GM18517 (cell line): Measurements from ENCODE around the gene WDR31.
"Not testable (repeated sequence)": the region's sequence is repeated elsewhere in the genome, so short reads cannot be mapped to it uniquely, and the experiment has no call there.

ENCODE experiments used
- ATAC-seq: cut with Tn5 transposase; IDR thresholded peaks from one replicate; pipeline ENCODE4 v1.9.1; 2021; ENCODE audit warnings: mild to moderate bottlenecking, moderate library complexity; ENCODE audit not compliant: unreplicated experiment

WDR31 gene

DNA sequence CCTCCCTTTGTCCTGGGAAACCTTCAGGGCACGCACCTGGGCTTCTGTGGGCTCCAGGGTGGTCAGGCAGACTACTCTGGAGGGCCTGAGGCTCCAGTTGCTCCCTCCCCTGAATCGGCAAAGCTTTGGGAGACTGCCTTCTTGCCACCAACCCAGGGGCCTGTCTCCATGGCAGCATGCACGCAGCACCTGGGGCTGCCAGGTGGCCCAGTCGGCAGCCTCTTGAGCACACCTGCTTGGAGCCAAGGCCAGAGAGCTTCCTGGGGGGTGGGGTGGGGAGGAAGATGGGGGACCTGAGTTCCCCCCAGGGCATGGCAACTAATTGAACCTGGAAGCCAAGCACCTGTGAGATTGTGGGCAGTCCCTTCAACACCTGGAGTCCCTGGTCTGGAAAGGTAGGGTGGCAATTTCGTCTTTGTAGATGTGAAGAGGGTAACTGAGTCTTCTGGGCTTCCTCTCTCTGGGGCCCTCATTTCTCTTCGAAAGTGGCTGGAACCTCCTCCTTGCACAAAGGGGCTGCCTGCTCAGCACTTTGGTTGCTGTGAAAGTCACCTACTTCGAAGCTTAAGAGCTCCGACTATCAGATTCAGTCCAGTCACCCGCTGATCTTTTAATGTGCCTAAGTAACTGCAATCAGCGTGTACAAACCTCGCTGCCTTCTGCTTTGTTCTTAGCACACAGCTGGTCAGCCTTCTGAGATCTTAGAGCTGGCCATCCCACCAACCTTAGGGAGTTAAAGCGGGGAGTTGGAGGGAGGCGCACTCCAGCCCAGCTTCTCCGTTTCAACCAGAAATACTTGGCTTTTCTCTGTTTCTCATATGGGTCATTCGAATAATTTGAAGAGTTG is 40.9 kb downstream of the WDR31 start:
- no peak for ATAC-seq

DNA sequence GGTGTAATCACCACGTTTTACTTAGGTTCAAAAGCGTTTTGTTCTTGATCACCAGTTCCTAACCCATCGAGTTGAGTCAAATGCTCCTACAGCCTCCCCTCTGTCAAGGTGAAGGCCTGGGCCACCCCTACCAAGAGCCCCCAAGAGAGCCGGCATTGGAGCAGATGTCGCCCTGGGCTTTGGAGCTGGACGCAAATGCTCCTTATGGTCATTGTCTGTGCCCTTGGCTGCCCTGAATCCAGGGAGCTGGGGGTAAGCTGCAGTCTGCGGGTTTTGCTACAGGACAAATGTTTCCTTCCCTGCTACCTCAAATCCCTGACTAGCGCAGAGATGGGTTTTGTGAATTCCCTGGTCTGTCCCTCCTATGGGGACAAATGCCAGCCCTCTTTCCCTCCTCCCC is 41.8 kb downstream of the WDR31 start:
- ATAC-seq = no peak

DNA sequence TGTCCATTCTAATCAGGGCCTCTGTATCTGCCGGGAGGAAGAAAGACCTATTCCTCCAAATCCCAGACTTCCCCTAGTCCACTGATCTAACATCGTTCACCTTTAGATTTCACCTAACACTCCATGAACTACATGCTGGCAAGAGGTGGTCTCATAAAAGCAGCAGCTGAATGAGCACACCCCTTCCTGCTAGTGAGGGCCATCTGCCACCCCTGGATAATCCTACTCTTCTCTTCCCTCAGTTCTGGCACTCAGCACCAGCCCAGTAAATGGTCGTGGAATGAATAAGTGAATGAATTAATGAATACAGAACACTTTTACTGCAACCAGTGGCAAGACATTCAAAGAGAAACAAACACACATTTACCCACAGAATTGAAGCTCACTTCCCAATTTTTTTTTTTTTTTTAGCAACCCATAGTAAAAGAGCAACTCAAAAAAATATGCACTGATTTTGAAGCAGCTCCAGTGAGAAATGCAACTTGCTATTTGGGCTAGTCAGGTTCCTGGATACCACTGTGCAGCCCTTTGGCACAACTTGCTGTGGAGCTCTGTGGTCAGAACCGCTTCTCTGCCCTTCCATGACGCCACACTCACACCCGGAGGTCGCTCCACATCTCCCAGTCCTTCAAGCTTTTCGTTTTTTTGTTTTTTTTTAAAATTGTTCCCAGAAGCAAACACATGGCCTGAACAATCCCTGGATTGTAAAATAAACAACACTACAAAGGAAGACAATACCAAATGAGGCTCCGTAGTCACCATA is 43.1 kb downstream of the WDR31 start:
- no peak for ATAC-seq

DNA sequence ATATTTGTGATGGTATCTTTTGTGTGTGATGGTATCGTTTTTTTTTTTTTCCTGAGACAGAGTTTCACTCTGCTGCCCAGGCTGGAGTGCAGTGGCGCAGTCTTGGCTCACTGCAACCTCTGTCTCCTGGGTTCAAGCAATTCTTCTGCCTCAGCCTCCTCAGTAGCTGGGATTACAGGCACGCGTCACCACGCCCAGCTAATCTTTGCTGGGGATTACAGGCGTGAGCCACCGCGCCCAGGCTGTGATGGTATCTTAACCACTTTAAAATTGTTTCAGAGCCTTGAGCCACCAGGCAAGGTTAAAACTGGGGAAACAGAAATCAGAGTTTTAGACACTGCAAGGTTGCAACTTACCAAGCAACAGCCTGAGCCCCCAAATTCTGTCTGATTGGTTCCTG is 43.8 kb downstream of the WDR31 start:
- ATAC-seq = not testable (repeated sequence)

DNA sequence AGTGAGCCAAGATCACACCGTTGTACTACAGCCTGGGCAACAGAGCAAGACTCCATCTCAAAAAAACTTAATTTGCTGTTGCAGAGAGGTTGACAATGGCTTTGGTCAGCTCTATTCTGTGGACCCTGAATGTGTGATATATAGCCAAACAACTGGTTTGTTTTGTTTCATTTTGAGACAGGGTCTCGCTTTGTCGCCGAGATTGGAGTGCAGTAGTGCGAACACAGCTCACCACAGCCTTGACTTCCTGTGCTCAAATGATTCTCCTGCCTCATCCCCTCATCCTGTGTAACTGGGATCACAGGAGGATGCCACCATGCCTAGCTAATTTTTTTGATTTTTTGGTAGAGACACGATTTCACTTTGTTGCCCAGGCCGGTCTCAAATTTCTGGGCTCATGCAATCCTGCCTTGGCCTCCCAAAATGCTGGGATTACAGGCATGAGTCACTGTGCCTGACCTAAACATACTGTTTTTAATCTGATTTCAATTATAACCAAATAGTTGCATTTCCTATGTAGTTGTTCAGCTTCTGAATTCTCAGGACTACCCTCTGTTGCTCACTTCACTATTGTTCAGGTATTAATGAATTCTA is 46.7 kb downstream of the WDR31 start:
- ATAC-seq = no peak

DNA sequence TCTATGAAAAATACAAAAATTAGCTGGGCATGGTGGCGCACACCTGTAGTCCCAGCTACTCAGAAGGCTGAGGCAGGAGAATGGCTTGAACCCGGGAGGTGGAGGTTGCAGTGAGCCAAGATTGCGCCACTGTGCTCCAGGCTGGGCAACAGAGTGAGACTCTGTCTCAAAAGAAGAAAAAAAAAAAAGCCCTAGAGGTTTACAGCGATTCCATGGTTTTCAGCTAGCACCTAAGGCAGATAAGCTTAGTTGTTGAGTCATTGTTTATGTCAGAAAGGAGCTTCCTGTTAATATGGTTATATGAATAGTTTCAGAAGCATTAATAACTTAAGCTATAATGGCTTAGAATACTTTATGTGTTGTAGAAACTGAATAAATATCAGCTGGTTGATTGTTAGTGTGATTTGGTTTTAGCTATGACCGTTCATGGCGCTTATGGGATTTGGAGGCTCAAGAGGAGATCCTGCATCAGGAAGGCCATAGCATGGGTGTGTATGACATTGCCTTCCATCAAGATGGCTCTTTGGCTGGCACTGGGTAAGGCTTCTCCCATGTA is 49.9 kb downstream of the WDR31 start:
- no peak for ATAC-seq

DNA sequence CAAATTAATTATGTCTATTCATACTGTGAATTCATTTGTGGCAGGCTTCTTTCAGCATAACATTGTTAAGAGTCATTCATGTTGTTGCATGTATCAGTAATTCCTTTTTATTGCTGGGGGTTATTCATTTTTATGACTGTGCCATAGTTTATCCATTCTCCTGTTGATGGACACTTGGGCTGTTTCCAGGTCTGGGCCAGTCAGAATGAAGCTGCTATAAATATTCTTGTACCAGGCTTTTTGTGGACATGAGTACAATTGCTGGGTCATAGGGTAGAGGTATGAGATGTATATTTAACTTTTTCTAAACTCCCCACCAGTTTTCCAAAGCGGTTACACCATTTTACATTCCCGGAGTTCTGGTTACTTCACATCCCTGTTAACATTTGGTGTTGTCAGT is 51.0 kb downstream of the WDR31 start:
- no peak for ATAC-seq

DNA sequence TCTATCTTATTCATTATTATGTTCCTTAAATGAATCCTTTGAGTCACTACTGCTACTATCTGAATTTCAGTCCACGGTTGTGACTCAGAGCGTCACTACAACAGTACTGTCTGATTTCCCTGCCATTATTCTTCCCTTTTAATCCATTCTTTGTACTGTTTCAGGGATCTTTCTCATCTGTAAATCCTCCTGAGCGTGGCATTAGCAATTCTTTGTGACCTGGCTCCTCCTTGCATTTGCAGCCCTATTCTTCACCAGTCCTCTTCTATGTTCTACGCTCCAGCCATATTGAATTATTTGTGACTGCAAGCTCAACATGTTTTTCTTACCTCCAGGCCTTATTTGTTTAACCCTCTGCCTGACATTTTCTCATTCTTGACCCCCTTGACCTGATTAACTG is 58.7 kb downstream of the WDR31 start:
- no peak for ATAC-seq

DNA sequence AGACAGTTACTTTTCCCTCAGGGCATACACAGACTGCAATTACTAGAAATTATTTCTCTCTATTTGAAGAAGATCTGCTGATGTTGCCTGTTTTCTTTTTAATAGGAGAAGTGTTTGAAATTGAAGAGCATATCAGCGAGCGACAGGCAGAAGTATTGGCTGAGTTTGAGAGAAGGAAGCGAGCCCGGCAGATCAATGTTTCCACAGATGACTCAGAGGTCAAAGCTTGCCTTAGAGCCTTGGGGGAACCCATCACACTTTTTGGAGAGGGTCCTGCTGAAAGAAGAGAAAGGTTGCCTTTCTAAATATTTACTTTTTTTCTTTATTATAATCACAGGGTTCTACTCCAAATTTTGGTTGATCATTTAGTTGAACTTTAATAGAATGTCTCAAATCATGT is 61.2 kb downstream of the WDR31 start:
- ATAC-seq = no peak

DNA sequence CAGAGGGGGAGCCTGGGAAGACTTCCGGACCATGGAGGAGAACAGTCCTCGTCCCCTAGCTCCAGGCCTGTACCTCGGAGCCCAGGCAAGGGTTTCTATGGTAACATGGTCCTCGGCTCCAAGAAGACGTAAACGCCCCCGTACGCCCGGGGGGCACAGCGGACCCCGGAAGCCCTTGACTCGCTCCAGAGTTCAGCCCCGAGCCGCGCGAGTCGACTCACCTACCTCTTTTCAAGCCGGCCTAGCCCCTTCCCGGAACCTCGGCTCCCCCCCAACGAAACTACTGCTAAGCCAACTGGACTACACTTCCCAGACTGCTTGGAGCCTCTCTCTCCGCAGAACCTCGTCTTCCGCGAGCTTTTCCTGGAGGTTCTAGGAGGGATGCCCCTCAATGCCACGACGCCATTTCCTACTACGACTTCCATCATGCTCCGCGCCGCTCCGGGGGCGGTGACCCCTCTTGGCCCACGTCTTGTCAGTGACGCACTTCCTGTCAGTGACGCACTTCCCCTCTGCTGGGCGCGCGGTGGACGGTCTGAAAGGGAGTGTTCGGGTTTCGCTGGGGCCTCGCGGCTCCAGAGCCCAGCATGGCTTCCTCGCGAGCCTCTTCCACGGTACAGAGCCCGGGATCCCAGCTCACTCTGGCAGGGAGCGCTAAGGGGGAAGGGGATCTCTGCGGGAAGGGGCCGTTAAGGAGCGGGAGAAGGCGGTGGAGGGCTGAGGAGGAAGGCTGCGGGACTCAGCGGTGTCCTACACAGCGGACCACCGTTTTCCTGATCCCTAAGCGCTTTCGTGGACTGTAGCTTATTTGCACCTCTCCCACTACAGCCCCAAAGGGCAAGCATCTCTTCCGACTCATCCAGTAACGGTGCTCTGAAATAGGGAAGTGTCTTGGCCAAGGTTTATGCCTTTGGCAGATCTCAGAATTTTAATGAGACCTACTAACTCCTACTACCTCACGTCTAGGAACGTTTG is 64.6 kb downstream of the WDR31 start, which contains the start of the genes CDC26 and PRPF4:
Gene CDC26, minus strand, starts transcription at position 416 of the 975 bp plus-strand sequence. CDS start 3,065 bp downstream, outside the sequence.
Gene PRPF4, plus strand, starts transcription at position 502 of the 975 bp plus-strand sequence. Its CDS starts 86 bp downstream, at position 588.
- ATAC-seq = peak; percentile 95

DNA sequence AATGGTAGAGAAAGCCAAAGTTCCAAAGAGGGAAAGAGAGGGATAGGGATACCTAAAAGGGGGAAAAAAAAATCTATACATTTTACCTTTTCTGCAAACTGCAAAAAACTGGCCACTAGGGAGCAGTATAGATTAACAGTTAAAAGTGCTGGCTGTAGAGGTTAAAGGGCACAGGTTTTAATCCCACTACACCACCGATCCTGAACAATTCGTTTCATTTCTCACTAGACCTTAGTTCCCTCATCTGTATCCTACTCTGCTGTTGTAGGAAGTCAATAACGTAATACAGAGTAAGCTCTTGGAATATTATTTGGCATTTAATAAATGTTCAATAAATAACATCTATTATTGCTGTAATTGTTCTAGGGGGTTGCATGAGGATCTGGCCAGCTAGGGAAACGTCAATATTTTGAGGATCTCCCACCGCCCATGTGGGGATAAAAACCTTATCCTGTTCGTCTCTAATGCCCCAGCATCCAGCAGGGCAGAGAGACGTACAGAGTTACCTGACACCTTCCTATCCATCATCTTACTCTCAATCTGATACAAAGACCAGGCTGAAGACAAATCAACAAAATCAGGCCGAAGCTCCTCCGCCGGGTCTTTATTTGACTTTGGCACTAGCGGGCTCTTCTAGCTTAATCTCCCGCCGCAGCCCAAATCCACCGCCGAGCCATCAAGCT is 65.5 kb downstream of the WDR31 start:
- peak; percentile 37 for ATAC-seq

DNA sequence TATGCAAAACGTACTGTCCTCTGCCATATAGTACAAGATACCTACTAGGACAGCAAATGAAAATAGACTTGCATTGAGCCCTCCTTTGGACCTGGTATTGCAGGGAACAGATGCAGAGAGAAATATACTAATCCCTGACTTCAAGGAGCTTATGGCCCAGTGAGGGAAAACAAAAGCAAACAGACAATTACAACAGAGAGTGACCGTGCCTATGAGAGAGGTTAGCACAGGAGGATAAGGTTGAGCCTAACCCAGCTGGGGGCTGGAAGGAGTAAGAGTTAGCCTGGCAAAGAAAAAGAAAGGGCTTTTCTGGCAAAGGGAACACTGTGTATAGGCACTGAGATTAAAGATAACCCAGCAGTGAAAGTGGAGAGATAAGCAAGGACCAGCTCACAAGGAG is 70.2 kb downstream of the WDR31 start:
- no peak for ATAC-seq

DNA sequence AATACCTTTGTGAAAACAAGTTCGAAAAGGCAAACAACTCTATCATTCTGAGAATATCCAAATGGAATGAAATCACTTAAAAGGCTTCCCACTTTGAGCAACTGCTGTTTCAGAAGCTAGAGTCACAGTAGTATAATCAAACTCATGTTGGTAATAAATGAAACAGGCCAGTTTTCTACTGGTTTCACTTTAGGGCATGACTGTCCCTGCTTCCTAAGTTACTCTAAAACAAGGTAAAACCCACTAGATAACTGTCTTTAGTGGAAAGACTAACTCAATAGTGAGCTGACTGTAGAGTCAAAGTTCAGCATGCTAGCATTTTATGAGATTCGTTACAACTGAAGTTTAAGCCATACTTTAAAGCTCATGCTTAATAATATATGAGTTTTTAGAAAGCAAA is 70.7 kb downstream of the WDR31 start:
- ATAC-seq = no peak

DNA sequence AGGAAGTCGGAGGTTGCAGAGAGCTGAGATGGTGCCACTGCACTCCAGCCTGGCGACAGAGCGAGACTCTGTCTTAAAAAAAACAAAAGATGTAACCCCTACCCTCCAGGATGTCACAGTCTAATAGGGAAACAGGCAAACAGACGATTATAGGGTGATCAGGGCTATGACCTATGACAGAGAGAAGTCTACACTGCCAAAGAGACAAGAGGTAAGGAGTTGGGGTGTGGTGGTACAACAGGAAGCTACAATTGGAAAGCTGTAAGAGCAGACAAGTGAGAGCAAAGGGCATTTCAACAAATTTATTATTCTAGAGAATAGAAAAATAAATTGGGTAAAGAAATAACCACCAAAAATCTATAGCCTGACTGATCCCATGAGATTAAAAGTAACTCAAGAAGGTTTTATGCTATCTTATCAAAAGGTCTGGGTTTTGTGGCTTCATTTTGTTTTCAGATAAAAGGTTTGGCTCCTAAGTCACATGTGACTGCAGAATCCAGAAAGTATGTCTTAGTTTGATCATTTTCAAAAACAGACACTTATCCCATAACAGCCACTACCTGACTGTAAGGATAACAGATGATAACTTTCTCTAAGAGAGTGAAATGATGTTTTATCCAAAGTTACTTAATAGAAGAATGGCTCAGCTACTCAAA is 72.0 kb downstream of the WDR31 start:
- no peak for ATAC-seq

DNA sequence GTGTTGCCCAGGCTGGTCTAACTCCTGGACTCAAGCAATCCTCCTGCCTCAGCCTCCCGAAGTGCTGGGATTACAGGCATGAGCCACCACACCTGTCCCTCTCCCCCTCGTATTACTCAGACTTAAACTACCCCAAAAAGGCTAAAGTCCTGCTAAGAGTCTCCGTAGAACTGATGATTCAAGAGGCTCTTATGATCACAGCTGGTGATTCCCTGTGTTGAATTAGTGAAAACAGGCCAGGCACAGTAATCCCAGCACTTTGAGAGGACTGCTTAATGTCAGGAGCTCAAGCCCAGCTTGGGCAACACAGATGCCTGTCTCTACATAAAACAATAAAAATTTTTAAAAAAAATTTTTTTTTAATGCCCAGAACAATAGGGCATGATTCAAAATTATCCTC is 73.9 kb downstream of the WDR31 start:
- no peak for ATAC-seq
